Cardiac septum (tissue), 1 donor: ENCODE measurements around the gene IFT122. TPM values are rescaled to one million over a fixed set of nuclear protein-coding genes. Genes with fewer than 3 reads are reported as not detected.

ENCODE experiments used
- DNase-seq: peaks from one replicate; pipeline ENCODE4 v3.0.0-alpha.2; 2020; ENCODE audit warnings: low spot score
- intact Hi-C: fragments of 100-400 bp; cut with DNase I; formaldehyde crosslinking; loops from one replicate; pipeline ENCODE4 v1.14.0; 2022
- total RNA-seq: library from RNA; stranded (reverse); fragmentation: NEBNext Ultra II Directional; extraction: Animal tissue kit (Norgen Biotek cat#: 25700); gene quantifications from one replicate; pipeline ENCODE4 v1.2.1, GENCODE V29; 2021
- donor health status: DM: no; HTN: no; CAD: no.

Gene IFT122
- total RNA-seq, 1 donor from 2014 or later, result 11.0 TPM

DNA sequence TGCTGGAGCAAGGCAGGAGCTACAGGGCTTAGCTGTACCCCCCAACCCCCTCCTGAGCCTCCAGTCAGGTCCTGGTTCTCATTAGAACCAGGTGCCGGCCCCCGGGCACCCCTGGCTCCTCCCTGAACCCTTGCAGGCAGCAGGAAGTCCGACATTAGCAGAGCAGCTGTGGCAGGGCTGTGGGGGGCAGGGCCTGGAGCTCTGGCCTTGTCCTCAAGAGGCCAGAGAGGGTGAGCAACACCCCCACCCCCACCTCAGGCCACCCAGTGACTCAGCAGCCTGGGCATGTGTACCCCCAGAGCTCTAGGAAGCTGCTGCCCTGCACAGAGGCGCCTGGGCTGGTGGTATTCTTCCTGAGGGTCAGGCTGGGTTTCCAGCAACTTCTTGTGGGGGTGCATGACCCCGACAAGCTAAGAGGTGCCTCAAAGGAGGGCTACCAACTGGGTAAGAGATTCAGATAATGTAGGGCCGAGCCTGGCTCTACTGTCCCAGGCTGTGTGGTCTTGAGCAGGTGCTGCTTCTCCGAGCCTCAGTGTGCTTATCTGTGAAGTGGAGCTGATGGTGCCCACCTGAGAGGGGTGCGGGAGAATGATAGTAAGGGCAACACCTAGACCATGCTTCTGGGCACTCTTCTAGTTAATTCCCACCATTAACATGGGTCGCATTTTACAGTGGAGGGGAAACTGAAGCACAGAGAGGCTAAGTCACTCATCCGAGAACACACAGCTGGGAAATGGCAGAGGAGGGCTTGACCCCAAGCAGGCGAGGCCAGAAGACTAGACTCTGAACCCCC lies 118.9 kb downstream of the IFT122 start:
- intact Hi-C loops, result no loop called here
- DNase-seq, result no peak

DNA sequence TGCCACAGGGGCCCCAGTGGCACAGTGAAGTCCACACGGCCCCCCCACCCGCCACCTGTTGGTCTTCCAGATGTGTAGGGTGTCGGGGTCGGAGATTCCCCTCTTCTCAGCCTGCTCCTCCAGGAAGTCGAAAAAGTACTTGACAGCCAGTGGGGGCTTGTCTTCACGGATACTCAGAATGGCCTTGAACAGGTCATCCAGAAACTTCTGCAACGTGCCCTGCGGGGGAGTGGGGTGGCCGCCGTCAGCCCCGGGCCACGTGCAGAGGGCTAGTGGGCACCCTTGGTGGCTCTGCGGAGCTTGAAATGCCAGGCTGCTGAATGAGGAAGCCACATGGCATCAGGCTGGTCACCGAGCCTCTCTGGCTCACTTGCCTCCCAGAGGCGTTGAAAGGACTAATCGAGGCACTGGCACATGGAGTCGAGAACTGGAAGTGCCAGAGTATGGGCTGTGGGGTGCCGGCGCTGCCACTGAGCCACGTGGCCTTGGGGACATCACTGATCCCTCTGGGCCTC lies 119.6 kb downstream of the IFT122 start:
- intact Hi-C loops, result loop anchor here (2.0 to 5.0 kb wide), 2 partner anchors 35 to 57 kb away; no protein-coding TSS in a partner anchor
- DNase-seq, result no peak

DNA sequence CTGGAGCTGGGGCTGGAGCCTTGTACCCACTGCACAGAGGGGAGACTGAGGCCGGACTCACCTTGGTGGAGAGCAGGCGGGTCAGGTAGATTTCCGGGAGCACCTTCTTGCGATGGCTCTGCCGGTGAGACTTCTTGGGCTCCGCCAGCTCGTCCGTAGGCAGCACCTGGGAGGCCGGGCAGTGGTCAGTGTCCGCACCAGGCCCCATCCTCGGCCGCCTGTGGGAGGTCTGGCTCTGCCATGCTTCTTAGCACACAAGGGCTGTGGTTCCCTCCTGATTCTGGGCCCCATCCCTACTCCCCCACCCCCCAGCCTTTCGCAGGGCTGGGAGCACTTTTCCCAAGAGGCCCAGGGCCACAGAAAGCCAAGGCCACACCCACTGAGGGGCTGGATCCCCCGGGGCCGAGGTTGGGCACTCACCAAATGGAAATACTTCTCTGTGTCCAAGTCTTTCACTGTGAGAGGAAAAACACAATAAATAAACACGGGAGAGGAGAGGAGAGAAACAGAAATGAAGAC lies 120.3 kb downstream of the IFT122 start:
- intact Hi-C loops, result loop anchor here (2.0 to 5.0 kb wide), 2 partner anchors 34 to 58 kb away; no protein-coding TSS in a partner anchor
- no peak for DNase-seq

DNA sequence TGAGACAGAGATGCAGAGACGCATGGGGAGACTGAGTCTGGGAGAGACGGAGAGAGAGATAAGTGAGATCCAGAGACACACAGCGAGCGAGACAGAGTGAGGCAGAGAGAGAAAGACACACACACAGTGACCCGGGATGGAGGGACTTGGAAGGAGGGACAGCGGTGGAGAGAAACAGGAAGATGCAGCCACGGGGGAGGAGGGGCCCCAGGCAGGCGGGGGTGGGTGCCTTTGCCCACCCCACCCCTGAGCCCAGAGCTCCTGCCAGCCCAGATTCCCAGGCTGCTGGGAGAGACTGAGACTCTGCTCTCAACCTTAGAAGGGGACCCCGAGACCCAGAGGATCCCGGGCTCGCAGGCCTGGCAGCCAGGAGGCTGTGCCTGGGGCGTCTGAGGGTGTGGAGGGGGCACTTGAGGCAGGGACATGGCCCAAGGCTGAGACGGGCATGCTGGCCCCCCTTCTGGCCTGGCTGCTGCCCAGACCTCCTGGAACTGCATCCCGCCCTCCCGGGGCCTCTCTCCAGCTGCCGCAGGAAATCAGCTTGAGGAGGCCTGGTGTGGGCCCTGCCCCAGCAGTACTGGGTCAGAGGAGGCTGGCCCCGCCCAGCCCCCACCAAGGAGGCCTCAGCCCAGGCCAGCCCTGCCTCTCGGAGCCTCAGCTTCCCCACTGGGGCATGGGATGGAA lies 121.0 kb downstream of the IFT122 start:
- peak; percentile 83 for DNase-seq
- intact Hi-C loops, result loop anchor here (2.0 to 5.0 kb wide), 2 partner anchors 34 to 59 kb away; no protein-coding TSS in a partner anchor

DNA sequence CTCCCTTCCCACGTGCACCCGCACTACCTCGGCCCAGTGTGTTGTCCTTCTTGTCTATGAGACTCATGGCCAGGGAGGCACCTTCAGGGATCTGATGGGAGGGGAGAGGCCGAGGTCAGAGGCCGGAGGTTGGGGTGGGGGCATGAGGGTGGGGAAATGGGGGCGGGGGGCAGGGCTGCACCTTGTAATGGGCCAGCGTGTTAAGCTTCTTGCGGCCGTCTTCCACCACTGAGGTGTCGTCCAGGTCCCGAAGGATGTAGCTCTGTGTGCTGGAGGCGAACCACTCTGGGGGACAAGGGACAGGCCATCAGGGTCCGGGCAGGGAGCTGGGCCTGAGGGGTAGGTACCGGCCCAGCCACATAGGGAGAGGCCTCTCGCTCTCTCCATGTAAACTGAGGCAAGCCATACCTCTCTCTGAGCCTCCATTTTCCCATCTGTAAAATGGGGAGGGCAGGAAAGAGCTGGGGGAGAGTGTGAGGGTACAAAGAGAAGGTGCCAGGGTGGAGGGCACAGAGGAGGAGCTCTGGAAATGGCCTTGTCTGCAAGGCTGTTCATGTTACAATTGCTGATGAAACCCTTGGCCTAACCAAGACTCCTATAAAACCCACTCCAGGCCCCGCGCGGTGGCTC lies 121.7 kb downstream of the IFT122 start:
- DNase-seq, result no peak
- intact Hi-C loops, result loop anchor here (2.0 to 5.0 kb wide), 2 partner anchors 33 to 59 kb away; no protein-coding TSS in a partner anchor

DNA sequence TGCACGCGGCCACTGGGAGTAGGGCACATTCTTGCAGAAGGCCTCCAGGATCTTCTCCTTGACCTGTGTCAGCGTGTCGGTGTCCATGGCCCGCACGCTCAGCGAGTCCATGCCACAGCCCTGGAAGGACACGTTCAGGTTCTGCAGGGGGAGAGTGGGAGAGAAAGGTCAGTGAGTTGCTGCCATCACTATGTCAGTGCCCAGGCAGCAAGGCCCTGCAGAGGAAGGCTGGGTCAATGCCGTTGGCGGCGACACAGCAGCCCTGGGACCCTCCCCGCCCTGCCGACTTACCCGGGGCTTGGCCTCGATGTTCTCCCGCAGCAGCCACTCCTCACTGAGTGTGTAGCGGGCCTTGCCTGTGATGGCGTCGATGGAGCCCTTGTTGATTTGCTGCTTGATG lies 122.8 kb downstream of the IFT122 start:
- DNase-seq, result no peak
- intact Hi-C loops, result loop anchor here (5.0 kb wide), 1 partner anchor 61 kb away; no protein-coding TSS in a partner anchor

DNA sequence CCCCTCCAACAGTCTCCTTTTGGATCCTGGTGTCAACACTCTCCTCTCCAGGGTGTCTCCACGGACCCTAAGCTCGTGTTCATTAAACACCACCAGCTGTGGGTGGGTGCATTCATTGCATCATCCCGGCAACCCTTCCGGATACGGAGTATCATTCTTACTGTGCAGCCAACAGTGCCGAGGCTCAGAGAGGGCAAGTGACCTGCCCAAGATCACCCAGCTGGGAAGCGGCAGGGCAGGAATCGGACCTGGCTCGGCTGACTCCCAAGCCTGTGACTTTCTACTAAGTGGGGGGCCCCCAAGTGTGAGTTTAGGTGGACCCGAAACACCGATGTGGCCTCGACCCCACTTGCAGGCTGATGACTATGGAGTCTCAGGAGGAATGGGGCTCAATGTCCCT lies 123.3 kb downstream of the IFT122 start:
- DNase-seq, result no peak
- intact Hi-C loops, result loop anchor here (5.0 kb wide), 1 partner anchor 61 kb away; no protein-coding TSS in a partner anchor

DNA sequence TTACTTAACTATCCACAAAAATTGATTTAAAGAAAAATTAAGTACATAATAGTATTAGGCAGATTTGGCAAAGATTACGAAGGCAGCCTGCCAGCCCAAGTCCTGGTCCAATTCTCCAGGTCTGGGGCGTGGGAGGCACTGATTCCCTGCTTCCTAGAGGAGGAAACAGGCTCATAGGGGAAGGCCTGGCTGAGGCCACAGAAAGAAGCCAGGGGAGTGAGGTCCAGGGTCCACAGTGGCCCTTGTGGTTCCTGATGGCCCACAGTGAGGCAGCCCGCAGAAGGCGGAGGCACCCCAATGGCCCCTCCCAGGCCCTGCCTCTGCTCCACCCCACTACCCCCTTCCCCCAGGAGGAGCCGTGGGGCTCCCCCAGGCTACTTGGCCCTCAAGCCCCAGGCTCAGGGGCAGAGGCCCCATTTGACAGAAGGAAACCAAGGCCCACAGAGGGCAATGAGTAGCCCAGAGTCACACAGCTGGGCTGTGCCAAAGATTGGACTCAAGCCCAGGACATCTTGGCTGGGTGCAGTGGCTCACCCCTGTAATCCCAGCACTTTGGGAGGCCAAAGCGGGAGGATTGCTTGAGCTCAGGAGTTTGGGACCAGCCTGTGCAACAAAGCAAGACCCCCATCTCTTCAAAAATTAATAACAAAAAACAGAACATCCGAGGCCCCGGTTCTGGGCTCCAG lies 124.0 kb downstream of the IFT122 start:
- intact Hi-C loops, result loop anchor here (5.0 kb wide), 1 partner anchor 62 kb away; no protein-coding TSS in a partner anchor
- DNase-seq, result no peak

DNA sequence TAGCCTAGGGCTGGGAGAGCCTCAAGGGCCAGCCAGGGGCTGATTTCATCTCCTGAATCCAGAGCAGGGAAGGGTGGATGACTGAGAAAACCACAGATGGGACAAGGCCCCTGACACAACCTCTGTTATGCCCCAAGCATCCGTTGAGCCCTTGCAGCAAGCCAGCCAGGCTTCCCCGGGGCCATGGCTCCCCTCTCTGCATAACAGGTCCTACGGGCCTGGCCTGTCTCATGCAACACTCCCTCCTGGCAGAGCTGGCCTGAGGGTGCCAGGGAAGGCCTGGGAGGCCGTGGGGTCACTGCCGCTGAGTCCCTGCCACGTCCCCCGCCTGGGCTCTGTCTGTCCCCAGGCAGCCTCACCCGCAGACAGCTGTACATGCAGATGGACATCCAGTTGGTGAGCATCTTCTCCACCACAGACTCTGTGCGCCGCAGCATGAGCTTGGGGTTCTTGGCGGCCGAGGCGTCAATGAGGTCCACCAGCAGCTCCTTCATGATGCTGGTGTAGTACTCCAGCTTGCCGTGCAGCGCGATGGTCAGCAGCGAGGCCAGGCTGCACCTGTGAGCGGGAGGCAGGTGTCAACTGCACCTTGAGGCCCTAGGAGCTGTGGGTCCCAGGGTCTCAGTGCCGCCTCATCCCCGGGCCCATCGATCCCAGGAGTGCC lies 125.1 kb downstream of the IFT122 start:
- DNase-seq, result no peak
- intact Hi-C loops, result loop anchor here (5.0 kb wide), 1 partner anchor 63 kb away; no protein-coding TSS in a partner anchor

DNA sequence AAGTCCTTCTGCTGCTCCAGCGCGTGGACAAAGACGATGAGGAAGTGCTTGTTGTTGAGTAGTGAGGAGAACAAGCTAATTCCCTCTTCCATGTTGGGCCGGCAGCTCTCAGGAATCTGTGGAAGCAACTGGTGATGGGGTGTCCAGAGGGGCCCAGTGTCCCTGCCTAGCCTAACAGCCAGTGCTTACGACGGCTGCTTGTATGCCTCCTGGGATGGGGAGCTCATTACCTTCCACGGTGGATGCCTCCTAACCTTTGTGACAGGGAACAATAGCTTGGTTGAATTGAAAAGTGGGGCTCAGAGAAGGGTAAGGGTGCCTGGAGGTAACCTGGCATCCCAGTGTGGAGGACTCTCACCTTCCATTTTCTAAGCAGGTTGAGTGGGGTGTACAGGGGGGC lies 125.9 kb downstream of the IFT122 start:
- no peak for DNase-seq
- intact Hi-C loops, result no loop called here

DNA sequence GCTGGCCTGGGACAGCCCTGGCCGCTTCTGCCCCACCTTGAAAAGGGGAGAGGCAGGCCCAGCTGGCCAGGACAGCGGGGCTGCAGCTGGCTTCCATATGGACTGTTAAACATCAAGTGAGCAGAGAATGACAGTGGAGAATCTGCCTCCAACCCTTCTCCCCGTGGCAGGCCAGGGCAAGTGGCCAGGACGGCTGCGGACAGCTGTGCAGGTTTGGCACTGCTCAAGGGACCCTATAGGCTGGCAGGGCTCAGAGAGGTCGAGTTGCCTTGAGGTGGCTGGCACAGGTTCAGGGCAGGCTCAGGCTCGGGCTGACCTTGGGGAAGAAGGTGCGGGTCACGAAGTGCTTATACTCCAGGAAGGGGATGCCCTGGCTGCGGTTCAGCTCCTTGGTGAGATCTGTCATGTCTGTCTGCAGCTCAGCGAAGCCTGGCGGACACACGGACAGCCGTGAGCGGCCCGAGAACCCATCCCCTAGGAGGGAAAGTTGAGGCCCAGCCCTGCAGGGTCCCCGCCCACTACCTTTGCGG lies 127.2 kb downstream of the IFT122 start:
- intact Hi-C loops, result no loop called here
- no peak for DNase-seq

DNA sequence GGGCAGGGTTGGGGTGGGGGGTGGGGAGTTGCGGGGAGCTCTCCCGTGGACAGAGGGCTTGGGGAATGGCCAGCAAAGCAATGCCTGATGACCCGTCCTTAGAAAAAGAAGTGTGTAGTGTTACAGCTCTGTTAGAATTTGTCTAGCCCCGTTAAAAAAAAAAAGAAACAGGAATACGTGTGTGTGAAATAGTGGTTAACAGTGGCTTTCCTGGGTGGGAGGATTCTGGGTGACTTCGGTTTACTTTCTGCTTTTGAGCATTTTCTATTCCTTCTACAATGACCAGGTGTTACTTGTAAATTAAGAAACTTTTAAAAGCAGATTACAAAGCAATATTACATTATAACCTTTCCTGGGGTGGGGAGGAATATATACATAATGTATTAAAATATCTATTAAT lies 127.9 kb downstream of the IFT122 start:
- intact Hi-C loops, result no loop called here
- DNase-seq, result no peak

DNA sequence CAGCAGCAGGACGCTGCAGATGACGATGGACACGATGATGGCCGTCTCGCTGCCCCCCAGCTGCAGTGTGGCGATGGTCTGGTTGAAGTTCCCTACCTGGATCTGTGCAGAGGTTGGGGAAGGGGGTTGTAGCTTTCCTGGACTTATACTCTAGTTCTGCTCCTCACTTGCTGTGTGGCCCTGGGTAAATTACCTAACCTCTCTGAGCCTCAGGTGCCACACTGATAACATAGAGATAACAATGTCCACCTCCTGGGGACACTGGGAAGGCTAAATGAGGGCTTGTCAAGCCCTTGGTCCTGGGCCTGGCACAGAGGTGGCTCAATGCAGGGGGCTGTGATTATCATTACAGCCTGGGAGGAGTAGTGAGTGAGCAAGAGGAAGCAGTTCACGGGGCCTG lies 129.8 kb downstream of the IFT122 start:
- no peak for DNase-seq
- intact Hi-C loops, result no loop called here

Other genes with a start within 250 kb of the IFT122 start
- gene COPG1, start 190.6 kb upstream of the IFT122 start, total RNA-seq, result 122 TPM
- 32.9 TPM for gene HMCES, start 161.4 kb upstream of the IFT122 start, total RNA-seq
- 0.16 TPM for gene EFCAB12, start 11.6 kb upstream of the IFT122 start, total RNA-seq
- 18.2 TPM for gene MBD4, start 276 bp upstream of the IFT122 start, total RNA-seq
- gene RHO, start 88.4 kb downstream of the IFT122 start, total RNA-seq, result not detected
- not detected for gene H1-8, start 103.0 kb downstream of the IFT122 start, total RNA-seq
- gene PLXND1, start 166.5 kb downstream of the IFT122 start, total RNA-seq, result 54.8 TPM